ENCODE measurements around the gene ARHGAP15. TPM values are rescaled to one million over a fixed set of nuclear protein-coding genes. Genes with fewer than 3 reads are reported as not detected.

Gene ARHGAP15
- total RNA-seq, 1 experiment from 2014 or later: 0.41 TPM

DNA sequence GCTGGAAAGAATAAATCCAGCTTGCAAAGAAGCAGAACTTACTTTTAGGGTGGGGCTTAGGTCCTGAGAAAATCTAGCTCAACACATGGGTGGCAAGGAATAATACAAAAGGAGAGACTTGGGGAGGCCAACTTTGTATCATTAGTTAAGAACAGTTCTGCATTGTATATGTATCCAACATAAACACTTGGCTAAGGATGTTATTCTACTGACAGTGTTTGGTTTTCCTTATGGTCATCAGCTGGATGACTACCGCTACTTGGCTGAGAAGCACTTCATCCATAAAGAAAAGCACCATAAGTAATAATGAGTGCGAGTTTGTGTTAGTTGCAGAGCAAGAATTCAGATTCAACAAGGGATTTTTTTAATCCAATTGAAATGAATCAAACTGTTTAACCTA lies 614.9 kb downstream of the ARHGAP15 start:
- no peaks in the 10 kb centered on the region for H3K36me3 ChIP-seq (ENCODE audit: control insufficient read depth, insufficient read depth, low read length)
- H3K27ac ChIP-seq (ENCODE audit: low read length): no peak overlapping the region
- ATAC-seq (no peak), DNase-seq (ENCODE audit: low read depth, low spot score) (no peak)
- intact Hi-C loops (cut with micrococcal nuclease; ENCODE audit: unreplicated experiment): no loop called here
- no peaks in the 10 kb centered on the region for H3K9me3 ChIP-seq (ENCODE audit: control insufficient read depth, insufficient read depth, low read depth, low read length)
- H3K4me1 ChIP-seq (ENCODE audit: control insufficient read depth, insufficient read depth, low read length): no peaks in the 10 kb centered on the region
- BruUV-seq (replicated peaks): no TSS peak
- in situ Hi-C loops (cut with HindIII; ENCODE audit: low pct_unique_long_range_greater_than_20kb, low sequenced_read_pairs): no loop called here
- ChIA-PET CTCF (no interaction called here), POLR2A (no interaction called here)
- no peaks in the 10 kb centered on the region for H3K27me3 ChIP-seq (ENCODE audit: control insufficient read depth, insufficient read depth, low read length)
- H3K4me3 ChIP-seq (ENCODE audit: low read depth in 2 of 2, low read length in 2 of 2): no peak overlapping the region
- TF ChIP-seq SIN3A (IDR thresholded peaks at IDR 0.05; ENCODE audit: borderline replicate concordance, insufficient read depth, low read depth, low read length) (no peak), POLR2AphosphoS5 (IDR thresholded peaks at IDR 0.05; ENCODE audit: low read depth, low read length) (no peak), TCF7L2 (IDR thresholded peaks at IDR 0.05; ENCODE audit: low read depth, low read length) (no peak)
- TF ChIP-seq, protein P1, sequence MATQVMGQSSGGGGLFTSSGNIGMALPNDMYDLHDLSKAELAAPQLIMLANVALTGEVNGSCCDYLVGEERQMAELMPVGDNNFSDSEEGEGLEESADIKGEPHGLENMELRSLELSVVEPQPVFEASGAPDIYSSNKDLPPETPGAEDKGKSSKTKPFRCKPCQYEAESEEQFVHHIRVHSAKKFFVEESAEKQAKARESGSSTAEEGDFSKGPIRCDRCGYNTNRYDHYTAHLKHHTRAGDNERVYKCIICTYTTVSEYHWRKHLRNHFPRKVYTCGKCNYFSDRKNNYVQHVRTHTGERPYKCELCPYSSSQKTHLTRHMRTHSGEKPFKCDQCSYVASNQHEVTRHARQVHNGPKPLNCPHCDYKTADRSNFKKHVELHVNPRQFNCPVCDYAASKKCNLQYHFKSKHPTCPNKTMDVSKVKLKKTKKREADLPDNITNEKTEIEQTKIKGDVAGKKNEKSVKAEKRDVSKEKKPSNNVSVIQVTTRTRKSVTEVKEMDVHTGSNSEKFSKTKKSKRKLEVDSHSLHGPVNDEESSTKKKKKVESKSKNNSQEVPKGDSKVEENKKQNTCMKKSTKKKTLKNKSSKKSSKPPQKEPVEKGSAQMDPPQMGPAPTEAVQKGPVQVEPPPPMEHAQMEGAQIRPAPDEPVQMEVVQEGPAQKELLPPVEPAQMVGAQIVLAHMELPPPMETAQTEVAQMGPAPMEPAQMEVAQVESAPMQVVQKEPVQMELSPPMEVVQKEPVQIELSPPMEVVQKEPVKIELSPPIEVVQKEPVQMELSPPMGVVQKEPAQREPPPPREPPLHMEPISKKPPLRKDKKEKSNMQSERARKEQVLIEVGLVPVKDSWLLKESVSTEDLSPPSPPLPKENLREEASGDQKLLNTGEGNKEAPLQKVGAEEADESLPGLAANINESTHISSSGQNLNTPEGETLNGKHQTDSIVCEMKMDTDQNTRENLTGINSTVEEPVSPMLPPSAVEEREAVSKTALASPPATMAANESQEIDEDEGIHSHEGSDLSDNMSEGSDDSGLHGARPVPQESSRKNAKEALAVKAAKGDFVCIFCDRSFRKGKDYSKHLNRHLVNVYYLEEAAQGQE (IDR thresholded peaks at IDR 0.05; ENCODE audit: insufficient read depth in 1 of 2, low read depth in 2 of 2, low read length in 1 of 2): no peak
- TF ChIP-seq, protein P2, sequence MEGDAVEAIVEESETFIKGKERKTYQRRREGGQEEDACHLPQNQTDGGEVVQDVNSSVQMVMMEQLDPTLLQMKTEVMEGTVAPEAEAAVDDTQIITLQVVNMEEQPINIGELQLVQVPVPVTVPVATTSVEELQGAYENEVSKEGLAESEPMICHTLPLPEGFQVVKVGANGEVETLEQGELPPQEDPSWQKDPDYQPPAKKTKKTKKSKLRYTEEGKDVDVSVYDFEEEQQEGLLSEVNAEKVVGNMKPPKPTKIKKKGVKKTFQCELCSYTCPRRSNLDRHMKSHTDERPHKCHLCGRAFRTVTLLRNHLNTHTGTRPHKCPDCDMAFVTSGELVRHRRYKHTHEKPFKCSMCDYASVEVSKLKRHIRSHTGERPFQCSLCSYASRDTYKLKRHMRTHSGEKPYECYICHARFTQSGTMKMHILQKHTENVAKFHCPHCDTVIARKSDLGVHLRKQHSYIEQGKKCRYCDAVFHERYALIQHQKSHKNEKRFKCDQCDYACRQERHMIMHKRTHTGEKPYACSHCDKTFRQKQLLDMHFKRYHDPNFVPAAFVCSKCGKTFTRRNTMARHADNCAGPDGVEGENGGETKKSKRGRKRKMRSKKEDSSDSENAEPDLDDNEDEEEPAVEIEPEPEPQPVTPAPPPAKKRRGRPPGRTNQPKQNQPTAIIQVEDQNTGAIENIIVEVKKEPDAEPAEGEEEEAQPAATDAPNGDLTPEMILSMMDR (IDR thresholded peaks at IDR 0.05): no peak

DNA sequence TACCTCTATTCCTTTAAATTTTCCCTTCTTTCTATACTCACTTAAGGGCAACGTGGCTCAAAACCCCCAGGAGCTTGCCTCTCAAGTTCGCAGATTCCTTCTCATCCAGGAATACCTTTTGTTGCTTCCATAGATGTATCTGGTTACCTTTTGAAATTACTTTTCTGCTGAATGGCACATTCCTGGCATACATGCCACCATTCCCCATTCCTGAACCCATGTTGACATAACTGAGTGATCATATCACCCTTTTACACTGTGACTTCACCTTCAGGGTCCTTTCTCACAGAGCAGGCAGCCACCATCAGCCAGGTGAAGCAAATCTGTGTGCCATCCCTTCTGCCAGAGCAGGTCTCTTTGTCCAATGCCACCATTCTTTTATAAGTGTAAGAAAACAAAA lies 615.8 kb downstream of the ARHGAP15 start:
- Histone ChIP-seq H3K4me3 (ENCODE audit: low read depth in 2 of 2, low read length in 2 of 2) (no peak overlapping the region), H3K27ac (ENCODE audit: low read length) (no peak overlapping the region), H3K36me3 (ENCODE audit: control insufficient read depth, insufficient read depth, low read length) (no peaks in the 10 kb centered on the region), H3K4me1 (ENCODE audit: control insufficient read depth, insufficient read depth, low read length) (no peaks in the 10 kb centered on the region), H3K27me3 (ENCODE audit: control insufficient read depth, insufficient read depth, low read length) (no peaks in the 10 kb centered on the region), H3K9me3 (ENCODE audit: control insufficient read depth, insufficient read depth, low read depth, low read length) (no peaks in the 10 kb centered on the region)
- TF ChIP-seq, protein P2 (IDR thresholded peaks at IDR 0.05): no peak
- TF ChIP-seq TCF7L2 (IDR thresholded peaks at IDR 0.05; ENCODE audit: low read depth, low read length): no peak
- no peak for TF ChIP-seq POLR2AphosphoS5 (IDR thresholded peaks at IDR 0.05; ENCODE audit: low read depth, low read length)
- TF ChIP-seq, protein P1 (IDR thresholded peaks at IDR 0.05; ENCODE audit: insufficient read depth in 1 of 2, low read depth in 2 of 2, low read length in 1 of 2): no peak
- no peak for TF ChIP-seq SIN3A (IDR thresholded peaks at IDR 0.05; ENCODE audit: borderline replicate concordance, insufficient read depth, low read depth, low read length)
- ChIA-PET POLR2A (no interaction called here), CTCF (no interaction called here)
- in situ Hi-C loops (cut with HindIII; ENCODE audit: low pct_unique_long_range_greater_than_20kb, low sequenced_read_pairs): no loop called here
- no TSS peak for BruUV-seq (replicated peaks)
- ATAC-seq (no peak), DNase-seq (ENCODE audit: low read depth, low spot score) (no peak)
- intact Hi-C loops (cut with micrococcal nuclease; ENCODE audit: unreplicated experiment): no loop called here
